Liver (tissue), 9 donors: ENCODE measurements around the gene HDAC8. TPM values are rescaled to one million over a fixed set of nuclear protein-coding genes. Genes with fewer than 3 reads are reported as not detected.

Experiments used
- DNase-seq: peaks from one replicate; pipeline ENCODE4 v3.0.0-alpha.2; 2017; ENCODE audit warnings: low spot score
- H3K27ac ChIP-seq, 2 donors: one replicate each; pipeline ENCODE4 v1.7.0; 2013; ENCODE audit warnings: inconsistent platforms in 2 of 2, low read length in 2 of 2, control low read depth in 1 of 2, low read depth in 1 of 2, mild to moderate bottlenecking in 1 of 2
- H3K27me3 ChIP-seq, 4 donors: one replicate each; pipeline versions ENCODE4 v1.6.1 to v1.7.0; 2013; ENCODE audit warnings: low read length in 3 of 4, inconsistent platforms in 1 of 4, mild to moderate bottlenecking in 1 of 4, moderate library complexity in 1 of 4; ENCODE audit not compliant: control insufficient read depth in 4 of 4, insufficient read depth in 4 of 4
- H3K36me3 ChIP-seq, 4 donors: one replicate each; pipeline versions ENCODE4 v1.6.1 to v1.7.0; 2013; ENCODE audit warnings: low read length in 3 of 4, mild to moderate bottlenecking in 3 of 4, low read depth in 1 of 4, moderate library complexity in 1 of 4; ENCODE audit not compliant: control insufficient read depth in 4 of 4, insufficient read depth in 3 of 4
- H3K4me1 ChIP-seq, 4 donors: one replicate each; pipeline versions ENCODE4 v1.6.1 to v1.7.0; 2013; ENCODE audit warnings: low read length in 3 of 4, mild to moderate bottlenecking in 3 of 4, moderate library complexity in 1 of 4; ENCODE audit not compliant: control insufficient read depth in 4 of 4, insufficient read depth in 4 of 4
- H3K4me3 ChIP-seq, 3 donors: one replicate each; pipeline versions ENCODE4 v1.6.1 to v1.7.0; 2013; ENCODE audit warnings: low read length in 3 of 3, control low read depth in 1 of 3, low read depth in 1 of 3, mild to moderate bottlenecking in 1 of 3
- H3K9ac ChIP-seq, 2 donors: one replicate each; pipeline ENCODE4 v1.7.0; 2013; ENCODE audit warnings: low read length in 2 of 2, mild to moderate bottlenecking in 2 of 2, moderate library complexity in 2 of 2, control low read depth in 1 of 2, low read depth in 1 of 2
- H3K9me3 ChIP-seq, 4 donors: one replicate each; pipeline versions ENCODE4 v1.6.1 to v1.7.0; 2013; ENCODE audit warnings: low read length in 3 of 4; ENCODE audit not compliant: control insufficient read depth in 4 of 4
- EGR1 ChIP-seq, 2 donors: IDR thresholded peaks; 2 replicates each; pipeline ENCODE4 v1.6.1; 2016 to 2018; ENCODE audit warnings: antibody characterized with exemption in 2 of 2, low read depth in 2 of 2
- FOXA1 ChIP-seq: IDR thresholded peaks from 2 replicates; pipeline ENCODE4 v1.6.1; 2016; ENCODE audit warnings: antibody characterized with exemption
- FOXA2 ChIP-seq: IDR thresholded peaks from 2 replicates; pipeline ENCODE4 v1.6.1; 2016; ENCODE audit warnings: antibody characterized with exemption
- HNF4A ChIP-seq, 2 donors: conservative IDR thresholded peaks; 2 replicates each; pipeline ENCODE4 v1.6.1; 2016; ENCODE audit warnings: antibody characterized with exemption in 2 of 2, mild to moderate bottlenecking in 2 of 2
- HNF4G ChIP-seq: IDR thresholded peaks from 2 replicates; pipeline ENCODE4 v1.6.1; 2016; ENCODE audit warnings: antibody characterized with exemption
- JUND ChIP-seq, 2 donors: IDR thresholded peaks; 2 replicates each; pipeline ENCODE4 v1.6.1; 2016; ENCODE audit warnings: antibody characterized with exemption in 2 of 2
- MAX ChIP-seq: IDR thresholded peaks from 2 replicates; pipeline ENCODE4 v1.6.1; 2016; ENCODE audit warnings: antibody characterized with exemption
- RAD21 ChIP-seq, 2 donors: IDR thresholded peaks; 2 replicates each; pipeline ENCODE4 v1.6.1; 2016; ENCODE audit warnings: antibody characterized with exemption in 2 of 2, mild to moderate bottlenecking in 2 of 2
- REST ChIP-seq: IDR thresholded peaks from 2 replicates; pipeline ENCODE4 v1.6.1; 2016; ENCODE audit warnings: antibody characterized with exemption, mild to moderate bottlenecking
- RXRA ChIP-seq, 2 donors: IDR thresholded peaks; 2 replicates each; pipeline ENCODE4 v1.6.1; 2017 to 2018; ENCODE audit warnings: antibody characterized with exemption in 2 of 2, mild to moderate bottlenecking in 1 of 2
- SP1 ChIP-seq: IDR thresholded peaks from 2 replicates; pipeline ENCODE4 v1.6.1; 2018; ENCODE audit warnings: antibody characterized with exemption, mild to moderate bottlenecking
- TAF1 ChIP-seq: conservative IDR thresholded peaks from 2 replicates; pipeline ENCODE4 v1.6.1; 2016; ENCODE audit warnings: antibody characterized with exemption, mild to moderate bottlenecking
- YY1 ChIP-seq: IDR thresholded peaks from 2 replicates; pipeline ENCODE4 v1.6.1; 2016; ENCODE audit warnings: antibody characterized with exemption, mild to moderate bottlenecking
- WGBS: extraction: QIAGEN DNeasy Blood & Tissue Kit; methylation state at CpG from one replicate; pipeline ENCODE4 v1.1.7; 2013; 5-methylcytosine and 5-hydroxymethylcytosine counted together
- polyA plus RNA-seq, 2 donors: library from polyadenylated mRNA; stranded (reverse) in 1 of 2; unstranded in 1 of 2; fragments of 200-250 nt in 1 of 2; fragments of >200 nt in 1 of 2; fragmentation: Nextera tagmentation in 1 of 2; extraction: Ambion mirVana in 1 of 2; gene quantifications; one replicate each; pipeline versions ENCODE4 v1.2.1 to v1.2.3, GENCODE V29; 2013 to 2015
- total RNA-seq, 2 donors: library from RNA; depleted of rRNA; stranded (reverse); fragments of >200 nt; gene quantifications; one replicate each; pipeline ENCODE4 v1.2.3, GENCODE V29; 2014
- donor health status: healthy.
- donor health status: healthy.
- donor health status: healthy.
- donor health status: healthy.
- donor health status: healthy.

Gene HDAC8
- total and polyA plus RNA-seq, 4 donors, result 11.1 to 30.4 (median 14.0) TPM

GRCh38 chrX:72573158-72573511 lies 492 bp upstream of the HDAC8 start:
- H3K9ac ChIP-seq, result peak overlapping the region in 1 of 2 donors; percentile 81
- DNase-seq, result no peak
- H3K4me1 ChIP-seq, result peaks cover 0 to 4% (median 1%) of the 10 kb centered on the region in 4 donors
- H3K27me3 ChIP-seq, result no peaks in the 10 kb centered on the region
- under 1% methylated on average over 7 of the region's 7 CpGs for WGBS
- peaks cover 0 to 6% (median 2%) of the 10 kb centered on the region in 4 donors for H3K36me3 ChIP-seq
- peak overlapping the region in 1 of 2 donors; percentile 86 for H3K27ac ChIP-seq
- peak overlapping the region in 2 of 3 donors; percentile 60 to 95 for H3K4me3 ChIP-seq
- no peaks in the 10 kb centered on the region for H3K9me3 ChIP-seq
- TF ChIP-seq FOXA2, result no peak
- no peak for TF ChIP-seq TAF1
- TF ChIP-seq RAD21 (IDR thresholded peaks at IDR 0.05), result no peak
- peak; percentile 3 for TF ChIP-seq SP1
- no peak for TF ChIP-seq RXRA (IDR thresholded peaks at IDR 0.05)
- TF ChIP-seq HNF4G, result no peak

- 77% methylated on average over 2 of the region's 2 CpGs for WGBS
- Histone ChIP-seq H3K27ac (no peak overlapping the region), H3K4me1 (peaks cover 0 to 7% (median 2%) of the 10 kb centered on the region in 4 donors), H3K27me3 (no peaks in the 10 kb centered on the region), H3K9ac (no peak overlapping the region), H3K4me3 (no peak overlapping the region), H3K9me3 (no peaks in the 10 kb centered on the region), H3K36me3 (peaks cover 0 to 22% (median 12%) of the 10 kb centered on the region in 4 donors)
- TF ChIP-seq FOXA1 (no peak), RXRA (IDR thresholded peaks at IDR 0.05) (no peak), HNF4A (conservative IDR thresholded peaks at IDR 0.05) (no peak), YY1 (no peak), EGR1 (IDR thresholded peaks at IDR 0.05; ENCODE audit: low read depth in 2 of 2) (no peak), RAD21 (IDR thresholded peaks at IDR 0.05) (no peak), HNF4G (no peak), REST (no peak), MAX (no peak), JUND (IDR thresholded peaks at IDR 0.05) (no peak)
- DNase-seq, result no peak
Measured at GRCh38 chrX:72569786-72570185, 2.9 kb downstream of the HDAC8 start.

- Histone ChIP-seq H3K4me3 (no peak overlapping the region), H3K9ac (no peak overlapping the region), H3K4me1 (peaks cover 0 to 7% (median 2%) of the 10 kb centered on the region in 4 donors), H3K27me3 (no peaks in the 10 kb centered on the region), H3K36me3 (peaks cover 0 to 22% (median 12%) of the 10 kb centered on the region in 4 donors), H3K9me3 (no peaks in the 10 kb centered on the region), H3K27ac (no peak overlapping the region)
- DNase-seq, result no peak
- TF ChIP-seq JUND (IDR thresholded peaks at IDR 0.05) (no peak), REST (no peak), FOXA2 (no peak)
- 92% methylated on average over 6 of the region's 6 CpGs for WGBS
Measured at GRCh38 chrX:72568406-72569092, 4.1 kb downstream of the HDAC8 start.
